ENCODE measurements around the gene GAGE12J. TPM values are rescaled to one million over a fixed set of nuclear protein-coding genes. Genes with fewer than 3 reads are reported as not detected.
"Not testable (repeated sequence)": the region's sequence is repeated elsewhere in the genome, so short reads cannot be mapped to it uniquely, and the experiment has no call there.

The GAGE12J gene
- total and polyA plus RNA-seq, 2 experiments from 2014 or later, result not detected

- TF ChIP-seq EZH2 (IDR thresholded peaks at IDR 0.05; ENCODE audit: borderline replicate concordance), result no peak
- no peak for TF ChIP-seq EZH2phosphoT487 (IDR thresholded peaks at IDR 0.05; ENCODE audit: low read depth, severe bottlenecking, unreplicated experiment)
- no peak for TF ChIP-seq CTCF (IDR thresholded peaks at IDR 0.05; ENCODE audit: poor library complexity)
- no peaks in the 10 kb centered on the region for H3K79me2 ChIP-seq
- H3K4me1 ChIP-seq (ENCODE audit: insufficient read depth), result peaks cover 7% of the 10 kb centered on the region
- no peaks in the 10 kb centered on the region for H4K20me1 ChIP-seq (ENCODE audit: insufficient read depth, poor library complexity, severe bottlenecking)
- H3K36me3 ChIP-seq (replicated peaks; ENCODE audit: insufficient read depth, low read depth), result no peaks in the 10 kb centered on the region
- no peak for DNase-seq (ENCODE audit: low spot score)
- no peaks in the 10 kb centered on the region for H3K9me3 ChIP-seq (ENCODE audit: low read depth)
- 79% methylated on average over 2 of the region's 2 CpGs for WGBS (ENCODE audit: low lambda C conversion rate, missing lambda C conversion rate)
- no peak overlapping the region for H3K4me3 ChIP-seq
- no peak overlapping the region for H3K27ac ChIP-seq
- H3K9me2 ChIP-seq (replicated peaks; ENCODE audit: insufficient read depth), result no peaks in the 10 kb centered on the region
- no peaks in the 10 kb centered on the region for H3K27me3 ChIP-seq
- no peak overlapping the region for H3K4me2 ChIP-seq
- H2AFZ ChIP-seq, result no peak overlapping the region
Measured at GRCh38 chrX:49312176-49312575, 9.7 kb upstream of the GAGE12J start.

GRCh38 chrX:49316085-49316484 lies 5.8 kb upstream of the GAGE12J start:
- no peak for TF ChIP-seq EZH2phosphoT487 (IDR thresholded peaks at IDR 0.05; ENCODE audit: low read depth, severe bottlenecking, unreplicated experiment)
- no peak for TF ChIP-seq CTCF (IDR thresholded peaks at IDR 0.05; ENCODE audit: poor library complexity)
- TF ChIP-seq EZH2 (IDR thresholded peaks at IDR 0.05; ENCODE audit: borderline replicate concordance), result no peak

GRCh38 chrX:49322266-49322665 lies 429 bp downstream of the GAGE12J start:
- H3K4me1 ChIP-seq (ENCODE audit: insufficient read depth); H2AFZ ChIP-seq; H3K4me3 ChIP-seq; H3K9me2 ChIP-seq (replicated peaks; ENCODE audit: insufficient read depth); H3K27ac ChIP-seq; DNase-seq (ENCODE audit: low spot score); H3K4me2 ChIP-seq; H3K79me2 ChIP-seq; H3K36me3 ChIP-seq (replicated peaks; ENCODE audit: insufficient read depth, low read depth); H3K27me3 ChIP-seq; H3K9me3 ChIP-seq (ENCODE audit: low read depth); H4K20me1 ChIP-seq (ENCODE audit: insufficient read depth, poor library complexity, severe bottlenecking): not testable (repeated sequence)
- no CpG with 5 or more reads among the region's 27 CpGs for WGBS (ENCODE audit: low lambda C conversion rate, missing lambda C conversion rate)

More at GRCh38 chrX:49316085-49316484, 5.8 kb upstream of the GAGE12J start:
- H3K9me3 ChIP-seq (ENCODE audit: low read depth), result no peaks in the 10 kb centered on the region
- no peaks in the 10 kb centered on the region for H3K36me3 ChIP-seq (replicated peaks; ENCODE audit: insufficient read depth, low read depth)
- no peaks in the 10 kb centered on the region for H4K20me1 ChIP-seq (ENCODE audit: insufficient read depth, poor library complexity, severe bottlenecking)
- no peak overlapping the region for H3K4me2 ChIP-seq
- no peaks in the 10 kb centered on the region for H3K27me3 ChIP-seq
- H3K4me1 ChIP-seq (ENCODE audit: insufficient read depth), result no peaks in the 10 kb centered on the region
- H3K79me2 ChIP-seq, result no peaks in the 10 kb centered on the region
- WGBS (ENCODE audit: low lambda C conversion rate, missing lambda C conversion rate), result 54% methylated on average over 4 of the region's 4 CpGs
- H3K27ac ChIP-seq, result no peak overlapping the region
- DNase-seq (ENCODE audit: low spot score), result no peak
- no peaks in the 10 kb centered on the region for H3K9me2 ChIP-seq (replicated peaks; ENCODE audit: insufficient read depth)
- H2AFZ ChIP-seq, result no peak overlapping the region
- no peak overlapping the region for H3K4me3 ChIP-seq

- H3K27me3 ChIP-seq; H4K20me1 ChIP-seq (ENCODE audit: insufficient read depth, poor library complexity, severe bottlenecking); H3K4me1 ChIP-seq (ENCODE audit: insufficient read depth); H3K4me2 ChIP-seq; H3K36me3 ChIP-seq (replicated peaks; ENCODE audit: insufficient read depth, low read depth); H3K79me2 ChIP-seq; H2AFZ ChIP-seq; H3K4me3 ChIP-seq; H3K9me3 ChIP-seq (ENCODE audit: low read depth); H3K9me2 ChIP-seq (replicated peaks; ENCODE audit: insufficient read depth); H3K27ac ChIP-seq; DNase-seq (ENCODE audit: low spot score): not testable (repeated sequence)
- 73% methylated on average over 3 of the region's 7 CpGs for WGBS (ENCODE audit: low lambda C conversion rate, missing lambda C conversion rate)
Measured at GRCh38 chrX:49323735-49324134, 1.9 kb downstream of the GAGE12J start.

- H3K4me2 ChIP-seq; H3K27me3 ChIP-seq; H3K4me1 ChIP-seq (ENCODE audit: insufficient read depth); H3K27ac ChIP-seq; DNase-seq (ENCODE audit: low spot score); H3K79me2 ChIP-seq; H2AFZ ChIP-seq; H4K20me1 ChIP-seq (ENCODE audit: insufficient read depth, poor library complexity, severe bottlenecking); H3K9me2 ChIP-seq (replicated peaks; ENCODE audit: insufficient read depth); H3K4me3 ChIP-seq; H3K36me3 ChIP-seq (replicated peaks; ENCODE audit: insufficient read depth, low read depth); H3K9me3 ChIP-seq (ENCODE audit: low read depth): not testable (repeated sequence)
- 84% methylated on average over 6 of the region's 11 CpGs for WGBS (ENCODE audit: low lambda C conversion rate, missing lambda C conversion rate)
Measured at GRCh38 chrX:49330421-49330820, 8.6 kb downstream of the GAGE12J start.

GRCh38 chrX:49331282-49331681 lies 9.4 kb downstream of the GAGE12J start, which contains the start of gene GAGE13:
GAGE13 (plus strand) TSS chrX:49331582; CDS start chrX:49332738, 1,156 bp downstream.
- not testable (repeated sequence) for H3K4me1 ChIP-seq (ENCODE audit: insufficient read depth); H3K36me3 ChIP-seq (replicated peaks; ENCODE audit: insufficient read depth, low read depth); H3K79me2 ChIP-seq; H2AFZ ChIP-seq; H3K4me2 ChIP-seq; H3K27ac ChIP-seq; H3K9me2 ChIP-seq (replicated peaks; ENCODE audit: insufficient read depth); H4K20me1 ChIP-seq (ENCODE audit: insufficient read depth, poor library complexity, severe bottlenecking); H3K4me3 ChIP-seq; DNase-seq (ENCODE audit: low spot score); H3K9me3 ChIP-seq (ENCODE audit: low read depth); H3K27me3 ChIP-seq
- WGBS (ENCODE audit: low lambda C conversion rate, missing lambda C conversion rate), result no CpG with 5 or more reads among the region's 16 CpGs

GRCh38 chrX:49331841-49332240 lies 10.0 kb downstream of the GAGE12J start:
- not testable (repeated sequence) for H3K27ac ChIP-seq; H3K79me2 ChIP-seq; H3K9me3 ChIP-seq (ENCODE audit: low read depth); H3K9me2 ChIP-seq (replicated peaks; ENCODE audit: insufficient read depth); DNase-seq (ENCODE audit: low spot score); H2AFZ ChIP-seq; H3K27me3 ChIP-seq; H3K4me1 ChIP-seq (ENCODE audit: insufficient read depth); H4K20me1 ChIP-seq (ENCODE audit: insufficient read depth, poor library complexity, severe bottlenecking); H3K4me3 ChIP-seq; H3K36me3 ChIP-seq (replicated peaks; ENCODE audit: insufficient read depth, low read depth); H3K4me2 ChIP-seq
- WGBS (ENCODE audit: low lambda C conversion rate, missing lambda C conversion rate), result no CpG with 5 or more reads among the region's 26 CpGs
